IMR-90 (cell line): ENCODE results near the gene TFEB. TPM values are rescaled to one million over a fixed set of nuclear protein-coding genes. Genes with fewer than 3 reads are reported as not detected.

Experiments used
- ATAC-seq: fragments of 200-7000 bp; cut with Tn5 transposase; 2 replicates; pipeline ENCODE4 v1.9.1; 2020; ENCODE audit warnings: low read depth, mild to moderate bottlenecking, moderate library complexity
- BruUV-seq: library from RNA; stranded (reverse); fragments of 400-500 nt; replicated peaks from 2 replicates; lab custom pipeline; 2021; lab: Mats Ljungman, UMichigan
- CTCF ChIA-PET: fragments of 300-600 bp; formaldehyde crosslinking; extraction: SDS; loops from one replicate; lab custom pipeline; 2021; ENCODE audit warnings: antibody characterized with exemption; lab: Yijun Ruan, JAX
- POLR2A ChIA-PET: fragments of 300-600 bp; sonication (Branson Sonifier 250); formaldehyde crosslinking; loops from one replicate; lab custom pipeline; 2022; ENCODE audit warnings: antibody characterized with exemption; ENCODE audit not compliant: unreplicated experiment; lab: Charles Lee
- DNase-seq: peaks from one replicate; pipeline ENCODE4 v3.0.0; 2013
- H2AFZ ChIP-seq: replicated peaks from 2 replicates; pipeline ENCODE3; 2013; ENCODE audit warnings: low read length, mild to moderate bottlenecking; ENCODE audit not compliant: poor library complexity
- H2AK5ac ChIP-seq: 2 replicates; pipeline ENCODE4 v1.6.1; 2013; ENCODE audit warnings: low read depth, low read length, inconsistent platforms
- H2AK9ac ChIP-seq: replicated peaks from 2 replicates; pipeline ENCODE3; 2013; ENCODE audit warnings: mild to moderate bottlenecking, low read depth, low read length, moderate library complexity; ENCODE audit not compliant: poor library complexity
- H2BK120ac ChIP-seq: 2 replicates; pipeline ENCODE4 v1.6.1; 2013; ENCODE audit warnings: low read depth, low read length, inconsistent platforms
- H2BK15ac ChIP-seq: 3 replicates; pipeline ENCODE4 v1.6.1; 2013; ENCODE audit warnings: low read depth, low read length, inconsistent platforms
- H2BK20ac ChIP-seq: 2 replicates; pipeline ENCODE4 v1.6.1; 2013; ENCODE audit warnings: low read depth, mild to moderate bottlenecking, inconsistent platforms, low read length, moderate library complexity
- H2BK5ac ChIP-seq: 2 replicates; pipeline ENCODE4 v1.6.1; 2013; ENCODE audit warnings: mild to moderate bottlenecking, low read depth, low read length, inconsistent platforms; ENCODE audit not compliant: poor library complexity, severe bottlenecking
- H3K14ac ChIP-seq: replicated peaks from 2 replicates; pipeline ENCODE4 v1.6.1; 2013; ENCODE audit warnings: low read depth, low read length, inconsistent platforms
- H3K18ac ChIP-seq: 2 replicates; pipeline ENCODE4 v1.6.1; 2013; ENCODE audit warnings: low read depth, low read length, control low read depth
- H3K23ac ChIP-seq: 2 replicates; pipeline ENCODE4 v1.6.1; 2013; ENCODE audit warnings: low read depth, low read length, inconsistent platforms
- H3K27ac ChIP-seq: 2 replicates; pipeline ENCODE4 v1.5.1; 2013; ENCODE audit warnings: mild to moderate bottlenecking, control low read depth, low read length; ENCODE audit not compliant: insufficient read depth
- H3K27me3 ChIP-seq: 2 replicates; pipeline ENCODE4 v1.6.1; 2013; ENCODE audit warnings: low read length; ENCODE audit not compliant: control insufficient read depth, insufficient read depth
- H3K36me3 ChIP-seq: 2 replicates; pipeline ENCODE4 v1.6.1; 2013; ENCODE audit warnings: low read length, mixed read lengths; ENCODE audit not compliant: control insufficient read depth, insufficient read depth
- H3K4ac ChIP-seq: 2 replicates; pipeline ENCODE4 v1.6.1; 2013; ENCODE audit warnings: low read depth, low read length, inconsistent platforms
- H3K4me1 ChIP-seq: 2 replicates; pipeline ENCODE4 v1.6.1; 2013; ENCODE audit warnings: low read length, mixed read lengths; ENCODE audit not compliant: control insufficient read depth, insufficient read depth
- H3K4me2 ChIP-seq: 2 replicates; pipeline ENCODE4 v1.6.1; 2013; ENCODE audit warnings: low read depth, mild to moderate bottlenecking, control low read depth, low read length, moderate library complexity
- H3K4me3 ChIP-seq: 2 replicates; pipeline ENCODE4 v1.5.1; 2013; ENCODE audit warnings: low read depth, mild to moderate bottlenecking, control low read depth, low read length, moderate library complexity; ENCODE audit not compliant: insufficient read depth
- H3K56ac ChIP-seq: 2 replicates; pipeline ENCODE4 v1.6.1; 2013; ENCODE audit warnings: low read length, inconsistent platforms; ENCODE audit not compliant: insufficient read depth; ENCODE audit errors: extremely low read depth
- H3K79me1 ChIP-seq, 2 experiments: 2 replicates each; pipeline ENCODE4 v1.6.1; 2013; ENCODE audit warnings: low read length in 2 of 2, inconsistent platforms in 1 of 2, low read depth in 1 of 2
- H3K9ac ChIP-seq: 2 replicates; pipeline ENCODE4 v1.6.1; 2013; ENCODE audit warnings: low read depth, low read length, control low read depth
- H3K9me1 ChIP-seq: 2 replicates; pipeline ENCODE4 v1.6.1; 2013; ENCODE audit warnings: low read length, inconsistent platforms; ENCODE audit not compliant: insufficient read depth
- H3K9me3 ChIP-seq: 2 replicates; pipeline ENCODE4 v1.6.1; 2013; ENCODE audit warnings: low read length; ENCODE audit not compliant: control insufficient read depth, insufficient read depth
- H4K20me1 ChIP-seq: 2 replicates; pipeline ENCODE4 v1.6.1; 2013; ENCODE audit warnings: low read length, inconsistent platforms; ENCODE audit not compliant: insufficient read depth
- H4K5ac ChIP-seq: 2 replicates; pipeline ENCODE4 v1.6.1; 2013; ENCODE audit warnings: mild to moderate bottlenecking, low read depth, low read length, control low read depth
- H4K8ac ChIP-seq, 2 experiments: 2 replicates each; pipeline ENCODE4 v1.6.1; 2013; ENCODE audit warnings: low read depth in 2 of 2, low read length in 2 of 2, control low read depth in 1 of 2, inconsistent platforms in 1 of 2
- H4K91ac ChIP-seq: 2 replicates; pipeline ENCODE4 v1.6.1; 2013; ENCODE audit warnings: low read depth, low read length, inconsistent platforms; ENCODE audit not compliant: insufficient read depth
- BHLHE40 ChIP-seq: fragments of 150-350 bp; IDR thresholded peaks from 2 replicates; pipeline ENCODE4 v1.6.1; 2016; ENCODE audit warnings: mild to moderate bottlenecking, low read depth, low read length
- FOS ChIP-seq: fragments of 150-350 bp; IDR thresholded peaks from 2 replicates; pipeline ENCODE4 v1.6.1; 2016; ENCODE audit warnings: low read depth, low read length
- MAFK ChIP-seq: IDR thresholded peaks from 2 replicates; pipeline ENCODE4 v1.6.1; 2012; ENCODE audit warnings: low read depth, low read length, improper control_type of control experiment
- NFE2L2 ChIP-seq: fragments of 150-350 bp; IDR thresholded peaks from 2 replicates; pipeline ENCODE4 v1.6.1; 2016; ENCODE audit warnings: low read depth, mild to moderate bottlenecking, low read length
- POLR2A ChIP-seq: IDR thresholded peaks from 2 replicates; pipeline ENCODE4 v1.6.1; 2012; ENCODE audit warnings: mild to moderate bottlenecking, low read depth, low read length
- RFX5 ChIP-seq: IDR thresholded peaks from 2 replicates; pipeline ENCODE4 v1.8.0; 2012; ENCODE audit warnings: low read depth, mild to moderate bottlenecking, low read length, moderate library complexity
- WGBS, 2 experiments: methylation state at CpG; one replicate each; pipeline versions ENCODE4 v1.1.5 to v1.1.7; 2013; ENCODE audit warnings: missing lambda C conversion rate in 2 of 2; ENCODE audit not compliant: insufficient read length in 1 of 2; ENCODE audit errors: extremely low coverage in 2 of 2; 5-methylcytosine and 5-hydroxymethylcytosine counted together
- dilution Hi-C: fragments of 300-500 bp; cut with HindIII; formaldehyde crosslinking; loops from one replicate; pipeline ENCODE4 v1.14.3; 2018; ENCODE audit warnings: low sequenced_read_pairs; ENCODE audit not compliant: unreplicated experiment
- in situ Hi-C: fragments of 300-500 bp; cut with MboI; formaldehyde crosslinking; loops from 3 replicates; pipeline ENCODE4 v1.14.3; 2019; ENCODE audit warnings: low sequenced_read_pairs, inconsistent platforms, mixed read lengths
- intact Hi-C: fragments of 100-400 bp; cut with micrococcal nuclease; formaldehyde crosslinking; loops from 2 replicates; pipeline ENCODE4 v1.10.0; 2022
- polyA plus RNA-seq, 3 experiments: library from polyadenylated mRNA; depleted of rRNA; stranded (reverse); fragments of >200 nt; gene quantifications; 2 replicates each; pipeline ENCODE4 v1.2.3, GENCODE V29; 2012; ENCODE audit warnings: low replicate concordance in 1 of 3
- total RNA-seq: library from RNA; depleted of rRNA; stranded (reverse); fragments of >200 nt; gene quantifications from 2 replicates; pipeline ENCODE4 v1.2.3, GENCODE V29; 2012
- TF ChIP-seq, protein P1 (sequence below): fragments of 150-350 bp; IDR thresholded peaks from 2 replicates; pipeline ENCODE4 v1.6.1; 2017; ENCODE audit warnings: mild to moderate bottlenecking, antibody characterized with exemption, low read length, low read depth

TFEB gene
- total and polyA plus RNA-seq, 2 of the 4 experiments (the other 2 are of a cell fraction): 4.5 to 4.9 TPM

DNA sequence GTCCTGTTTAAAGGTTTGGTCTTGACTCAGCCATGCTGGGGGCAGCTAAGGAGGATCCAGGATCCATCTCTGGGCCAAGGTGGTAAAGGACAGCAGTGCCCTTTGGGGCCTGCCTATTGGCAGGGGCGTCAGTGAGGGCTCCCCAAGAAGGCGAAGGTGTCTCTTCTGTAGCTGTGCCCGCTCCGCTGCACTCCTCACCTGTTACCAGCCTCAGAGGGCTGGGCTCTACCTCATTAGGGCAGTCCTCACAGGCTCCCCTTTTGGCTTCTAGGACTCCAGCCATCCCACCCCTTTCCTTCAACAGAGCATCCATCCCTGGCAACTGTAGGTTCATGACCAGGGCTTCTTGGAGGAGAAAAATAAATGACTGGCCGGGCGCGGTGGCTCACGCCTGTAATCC, 34.0 kb upstream of the TFEB start:
- no peak overlapping the region for H3K27ac ChIP-seq

More for the DNA sequence above, 34.0 kb upstream of the TFEB start:
- H3K56ac ChIP-seq: no peak overlapping the region
- H4K5ac ChIP-seq: no peak overlapping the region
- H2BK20ac ChIP-seq: no peak overlapping the region
- no peak overlapping the region for H2BK5ac ChIP-seq
- H2AK5ac ChIP-seq: no peak overlapping the region
- intact Hi-C loops (no loop called here), dilution Hi-C loops (no loop called here), in situ Hi-C loops (no loop called here)
- no CpG with 5 or more reads among the region's 8 CpGs for WGBS, 2 experiments
- no peaks in the 10 kb centered on the region for H3K9me3 ChIP-seq
- no peak overlapping the region for H4K91ac ChIP-seq
- POLR2A ChIA-PET: no interaction called here
- no peak overlapping the region for H4K8ac ChIP-seq
- no peak overlapping the region for H3K4me3 ChIP-seq
- TF ChIP-seq POLR2A (no peak), MAFK (no peak), FOS (no peak), BHLHE40 (no peak), RFX5 (no peak), NFE2L2 (no peak)
- TF ChIP-seq, protein P1, sequence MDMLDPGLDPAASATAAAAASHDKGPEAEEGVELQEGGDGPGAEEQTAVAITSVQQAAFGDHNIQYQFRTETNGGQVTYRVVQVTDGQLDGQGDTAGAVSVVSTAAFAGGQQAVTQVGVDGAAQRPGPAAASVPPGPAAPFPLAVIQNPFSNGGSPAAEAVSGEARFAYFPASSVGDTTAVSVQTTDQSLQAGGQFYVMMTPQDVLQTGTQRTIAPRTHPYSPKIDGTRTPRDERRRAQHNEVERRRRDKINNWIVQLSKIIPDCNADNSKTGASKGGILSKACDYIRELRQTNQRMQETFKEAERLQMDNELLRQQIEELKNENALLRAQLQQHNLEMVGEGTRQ: no peak
- no peak overlapping the region for H2AK9ac ChIP-seq
- peaks cover 5% of the 10 kb centered on the region; the same call in 1 of the 2 replicates for H3K4me1 ChIP-seq
- no peaks in the 10 kb centered on the region for H4K20me1 ChIP-seq
- H2BK120ac ChIP-seq: no peak overlapping the region
- H3K23ac ChIP-seq: no peak overlapping the region
- H3K14ac ChIP-seq: no peak overlapping the region
- H3K36me3 ChIP-seq: peaks cover 29% of the 10 kb centered on the region
- no peak overlapping the region for H3K4me2 ChIP-seq
- no peak overlapping the region for H3K18ac ChIP-seq
- ATAC-seq (no peak), DNase-seq (no peak)
- no peaks in the 10 kb centered on the region for H3K9me1 ChIP-seq
- H2AFZ ChIP-seq: no peak overlapping the region
- BruUV-seq: no TSS peak
- no peaks in the 10 kb centered on the region for H3K79me1 ChIP-seq
- H3K27me3 ChIP-seq: no peaks in the 10 kb centered on the region
- H3K9ac ChIP-seq: no peak overlapping the region
- no peak overlapping the region for H2BK15ac ChIP-seq
- CTCF ChIA-PET: no interaction called here
- H3K4ac ChIP-seq: no peak overlapping the region
